ENCODE data around the gene MRPL43. TPM values are rescaled to one million over a fixed set of nuclear protein-coding genes. Genes with fewer than 3 reads are reported as not detected.

The MRPL43 gene
- total RNA-seq, 1 donor from 2014 or later, result 69.3 TPM

DNA sequence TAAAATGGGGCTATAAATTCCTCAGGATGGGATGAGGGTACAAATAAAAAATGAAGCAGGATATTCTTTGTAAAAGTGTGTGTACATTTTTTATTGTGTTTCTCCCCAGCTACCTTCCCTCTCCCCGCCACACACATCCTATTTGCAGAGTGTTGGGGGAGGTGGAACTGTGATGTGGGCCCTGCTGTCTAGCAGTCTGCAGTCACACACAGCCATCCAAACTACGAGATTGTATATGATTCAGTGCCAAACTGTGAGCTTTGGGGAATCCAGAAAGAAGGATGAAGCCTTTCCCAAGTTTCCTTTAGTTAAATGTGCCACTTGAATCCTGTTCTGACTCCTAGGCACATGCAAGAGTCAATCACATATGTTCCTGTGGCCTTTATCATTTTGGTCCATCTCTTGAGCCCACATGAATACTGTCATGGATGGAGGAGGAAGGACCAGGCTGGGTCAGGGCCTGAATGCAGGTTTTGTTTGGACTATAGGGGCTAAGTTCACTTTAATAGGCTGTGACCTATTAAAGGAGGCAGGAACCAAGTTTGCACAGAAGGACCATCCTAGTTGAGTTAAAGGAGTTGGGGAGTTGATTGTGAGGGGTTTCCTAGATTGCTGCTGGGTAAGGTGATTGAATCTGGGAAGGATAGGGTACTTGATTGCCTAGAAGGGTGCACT, 19.1 kb downstream of the MRPL43 start:
- no peak for DNase-seq (ENCODE audit: low read depth, low spot score)

GRCh38 chr10:100967332-100967731, 20.0 kb downstream of the MRPL43 start:
- no peak for DNase-seq (ENCODE audit: low read depth, low spot score)

GRCh38 chr10:100966887-100967286, 20.4 kb downstream of the MRPL43 start:
- no peak for DNase-seq (ENCODE audit: low read depth, low spot score)

- no peak for DNase-seq (ENCODE audit: low read depth, low spot score)
Measured at GRCh38 chr10:100965820-100966219, 21.5 kb downstream of the MRPL43 start.

- DNase-seq (ENCODE audit: low read depth, low spot score), result no peak
Measured at GRCh38 chr10:100963826-100964225, 23.5 kb downstream of the MRPL43 start.

DNA sequence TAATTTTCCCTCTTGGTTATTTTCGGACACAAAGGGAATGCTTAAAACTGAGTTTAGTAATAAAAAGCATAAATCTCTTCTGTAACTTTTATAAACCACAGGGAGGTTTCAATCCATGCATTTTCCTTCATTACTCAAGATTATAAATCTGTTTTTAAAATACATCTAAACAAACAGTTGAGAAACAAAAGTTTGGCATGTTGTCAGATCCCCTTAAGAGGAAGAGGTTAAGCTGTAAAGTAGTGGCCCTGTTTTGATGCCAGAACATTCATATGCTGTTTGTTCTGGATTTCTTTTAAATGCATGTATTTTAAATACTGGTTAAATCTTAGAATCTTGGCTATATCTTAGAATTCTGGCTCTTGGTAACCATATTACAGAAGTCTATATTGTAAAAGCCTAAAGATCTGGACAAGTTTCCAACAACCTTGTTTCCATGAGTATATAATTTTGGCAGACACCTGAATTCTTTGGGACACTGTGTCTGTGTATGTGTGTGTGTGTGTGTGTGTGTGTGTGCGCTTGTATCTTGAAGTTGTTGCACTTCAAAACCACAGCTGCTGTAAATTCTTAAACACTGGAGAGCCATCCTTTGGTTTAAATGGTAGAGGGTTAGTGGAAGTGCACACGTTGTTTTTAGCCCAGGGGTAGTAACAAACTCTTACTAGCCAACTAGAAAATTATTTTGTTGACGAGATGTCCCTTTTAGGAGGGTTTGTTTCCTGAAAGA, 24.8 kb downstream of the MRPL43 start:
- DNase-seq (ENCODE audit: low read depth, low spot score), result no peak

GRCh38 chr10:100960251-100960650, 27.0 kb downstream of the MRPL43 start:
- no peak for DNase-seq (ENCODE audit: low read depth, low spot score)

- DNase-seq (ENCODE audit: low read depth, low spot score), result no peak
Measured at GRCh38 chr10:100948916-100949315, 38.4 kb downstream of the MRPL43 start.

- DNase-seq (ENCODE audit: low read depth, low spot score), result no peak
Measured at GRCh38 chr10:100945754-100946153, 41.5 kb downstream of the MRPL43 start.

- no peak for DNase-seq (ENCODE audit: low read depth, low spot score)
Measured at GRCh38 chr10:100943508-100943907, 43.8 kb downstream of the MRPL43 start.

GRCh38 chr10:100942229-100942628, 45.1 kb downstream of the MRPL43 start:
- DNase-seq (ENCODE audit: low read depth, low spot score), result no peak

GRCh38 chr10:100939763-100940344, 47.4 kb downstream of the MRPL43 start:
- DNase-seq (ENCODE audit: low read depth, low spot score), result no peak

Other genes starting within 250 kb of the MRPL43 start
- gene PAX2, start 241.9 kb downstream of the MRPL43 start, total RNA-seq, result not detected in 2 replicates
- 18.1 and 36.7 TPM in 2 replicates for gene SLF2, start 74.5 kb downstream of the MRPL43 start, total RNA-seq
- 0.60 and 0.79 TPM in 2 replicates for gene SEMA4G, start 18.0 kb downstream of the MRPL43 start, total RNA-seq
- gene TWNK, start within 50 bp of the MRPL43 start, total RNA-seq, result 12.5 and 13.7 TPM in 2 replicates
- 56.0 and 56.2 TPM in 2 replicates for gene LZTS2, start 12.3 kb upstream of the MRPL43 start, total RNA-seq
- gene PDZD7, start 43.6 kb upstream of the MRPL43 start, total RNA-seq, result 0.46 and 0.63 TPM in 2 replicates
- gene SFXN3, start 43.7 kb upstream of the MRPL43 start, total RNA-seq, result 61.8 and 62.2 TPM in 2 replicates
- 1.1 TPM in 2 replicates for gene KAZALD1, start 74.5 kb upstream of the MRPL43 start, total RNA-seq
- gene TLX1, start 143.8 kb upstream of the MRPL43 start, total RNA-seq, result 0.60 and 1.8 TPM in 2 replicates
- gene LBX1, start 242.0 kb upstream of the MRPL43 start, total RNA-seq, result not detected in 2 replicates

All from pulmonary artery endothelial cell (primary cell).